ENCODE measurements around the gene MBNL2. TPM values are rescaled to one million over a fixed set of nuclear protein-coding genes. Genes with fewer than 3 reads are reported as not detected.
"Not testable (repeated sequence)": the region's sequence is repeated elsewhere in the genome, so short reads cannot be mapped to it uniquely, and the experiment has no call there.

MBNL2 gene
- total RNA-seq, 2 experiments from 2014 or later = 18.0 to 18.8 TPM

- Mint-ChIP-seq H3K27ac (no peak overlapping the region), H3K27me3 (no peaks in the 10 kb centered on the region)
These were observed 117.2 kb downstream of the MBNL2 start for GRCh38 chr13:97339019-97339987.

GRCh38 chr13:97339988-97340749 is 118.0 kb downstream of the MBNL2 start:
- ChIA-PET POLR2A (interaction anchor here (0.7 to 1.4 kb wide), 2 partner anchors 93 to 117 kb away, joined by 3 to 4 read pairs; partner anchors contain the start of gene RAP2A), CTCF (interaction anchor here (6.3 kb wide), 1 partner anchor 230 kb away, joined by 108 read pairs; no protein-coding TSS in a partner anchor)
- Mint-ChIP-seq H3K36me3 (ENCODE audit: low read depth) (no peaks in the 10 kb centered on the region), H3K4me3 (no peak overlapping the region), H3K9me3 (no peaks in the 10 kb centered on the region), H3K27me3 (no peaks in the 10 kb centered on the region), H3K27ac (no peak overlapping the region), H3K4me1 (peaks cover 10% of the 10 kb centered on the region)
- DNase-seq = no peak

More at GRCh38 chr13:97339019-97339987, 117.2 kb downstream of the MBNL2 start:
- no peaks in the 10 kb centered on the region for H3K9me3 Mint-ChIP-seq
- POLR2A ChIA-PET = no interaction called here
- no peak overlapping the region for H3K4me3 Mint-ChIP-seq
- CTCF ChIA-PET = no interaction called here
- no peaks in the 10 kb centered on the region for H3K36me3 Mint-ChIP-seq (ENCODE audit: low read depth)
- H3K4me1 Mint-ChIP-seq = peaks cover 10% of the 10 kb centered on the region
- no peak for DNase-seq

- peaks cover 10% of the 10 kb centered on the region for H3K4me1 Mint-ChIP-seq
- ChIA-PET CTCF (interaction anchor here (6.3 kb wide), 1 partner anchor 231 kb away, joined by 108 read pairs; no protein-coding TSS in a partner anchor), POLR2A (interaction anchor here (1.4 kb wide), 1 partner anchor 92 kb away, joined by 4 read pairs; the partner anchor contains the start of gene RAP2A)
- no peak overlapping the region for H3K27ac Mint-ChIP-seq
- H3K4me3 Mint-ChIP-seq = no peak overlapping the region
- DNase-seq = no peak
- H3K9me3 Mint-ChIP-seq = no peaks in the 10 kb centered on the region
- peaks cover 1% of the 10 kb centered on the region for H3K36me3 Mint-ChIP-seq (ENCODE audit: low read depth)
- no peaks in the 10 kb centered on the region for H3K27me3 Mint-ChIP-seq
These were observed 119.0 kb downstream of the MBNL2 start for GRCh38 chr13:97341135-97341534.

GRCh38 chr13:97342136-97342535 is 120.0 kb downstream of the MBNL2 start:
- Mint-ChIP-seq H3K9me3 (no peaks in the 10 kb centered on the region), H3K27ac (no peak overlapping the region), H3K27me3 (no peaks in the 10 kb centered on the region), H3K4me1 (peaks cover 10% of the 10 kb centered on the region), H3K36me3 (ENCODE audit: low read depth) (peaks cover 3% of the 10 kb centered on the region), H3K4me3 (no peak overlapping the region)
- ChIA-PET POLR2A (no interaction called here), CTCF (interaction anchor here (1.3 to 6.3 kb wide), 2 partner anchors 17 to 232 kb away, joined by 3 to 108 read pairs; no protein-coding TSS in a partner anchor)
- no peak for DNase-seq

- Mint-ChIP-seq H3K9me3 (no peaks in the 10 kb centered on the region), H3K27ac (no peak overlapping the region), H3K27me3 (no peaks in the 10 kb centered on the region), H3K36me3 (ENCODE audit: low read depth) (peaks cover 3% of the 10 kb centered on the region), H3K4me1 (peaks cover 10% of the 10 kb centered on the region), H3K4me3 (no peak overlapping the region)
- CTCF ChIA-PET = interaction anchor here (1.3 to 6.3 kb wide), 3 partner anchors 16 to 233 kb away, joined by 3 to 108 read pairs (median 4); no protein-coding TSS in a partner anchor
- POLR2A ChIA-PET = no interaction called here
- DNase-seq = no peak
These were observed 120.8 kb downstream of the MBNL2 start for GRCh38 chr13:97342936-97343335.

- peaks cover 10% of the 10 kb centered on the region for H3K4me1 Mint-ChIP-seq
- POLR2A ChIA-PET = interaction anchor here (0.9 to 1.4 kb wide), 2 partner anchors 119 to 168 kb away, joined by 3 read pairs; no protein-coding TSS in a partner anchor
- no peak overlapping the region for H3K4me3 Mint-ChIP-seq
- peaks cover 3% of the 10 kb centered on the region for H3K36me3 Mint-ChIP-seq (ENCODE audit: low read depth)
- CTCF ChIA-PET = interaction anchor here (0.5 to 6.3 kb wide), 8 partner anchors 14 to 235 kb away, joined by 3 to 108 read pairs (median 4); no protein-coding TSS in a partner anchor
- H3K27me3 Mint-ChIP-seq = no peaks in the 10 kb centered on the region
- no peaks in the 10 kb centered on the region for H3K9me3 Mint-ChIP-seq
- DNase-seq = peak; percentile 59
- H3K27ac Mint-ChIP-seq = no peak overlapping the region
These were observed 122.4 kb downstream of the MBNL2 start for GRCh38 chr13:97344265-97345175.

- Mint-ChIP-seq H3K4me1 (peaks cover 1% of the 10 kb centered on the region), H3K9me3 (no peaks in the 10 kb centered on the region), H3K36me3 (ENCODE audit: low read depth) (peaks cover 8% of the 10 kb centered on the region), H3K27ac (no peak overlapping the region), H3K4me3 (no peak overlapping the region), H3K27me3 (no peaks in the 10 kb centered on the region)
- DNase-seq = no peak
- CTCF ChIA-PET = interaction anchor here (1.1 to 6.3 kb wide), 3 partner anchors 11 to 236 kb away, joined by 4 to 108 read pairs (median 4); no protein-coding TSS in a partner anchor
- POLR2A ChIA-PET = no interaction called here
These were observed 124.0 kb downstream of the MBNL2 start for GRCh38 chr13:97346097-97346496.

GRCh38 chr13:97346561-97347254 is 124.6 kb downstream of the MBNL2 start:
- ChIA-PET CTCF (interaction anchor here (1.1 to 1.4 kb wide), 2 partner anchors 10 to 236 kb away, joined by 4 read pairs; no protein-coding TSS in a partner anchor), POLR2A (no interaction called here)
- no peaks in the 10 kb centered on the region for H3K4me1 Mint-ChIP-seq
- DNase-seq = no peak
- no peaks in the 10 kb centered on the region for H3K9me3 Mint-ChIP-seq
- H3K27ac Mint-ChIP-seq = no peak overlapping the region
- H3K36me3 Mint-ChIP-seq (ENCODE audit: low read depth) = peaks cover 9% of the 10 kb centered on the region
- H3K4me3 Mint-ChIP-seq = no peak overlapping the region
- H3K27me3 Mint-ChIP-seq = no peaks in the 10 kb centered on the region

- DNase-seq = no peak
- Mint-ChIP-seq H3K4me3 (no peak overlapping the region), H3K4me1 (no peaks in the 10 kb centered on the region), H3K27me3 (no peaks in the 10 kb centered on the region), H3K9me3 (no peaks in the 10 kb centered on the region), H3K36me3 (ENCODE audit: low read depth) (peaks cover 9% of the 10 kb centered on the region), H3K27ac (no peak overlapping the region)
- POLR2A ChIA-PET = no interaction called here
- CTCF ChIA-PET = interaction anchor here (1.1 to 2.3 kb wide), 3 partner anchors 10 to 237 kb away, joined by 4 to 12 read pairs (median 4); no protein-coding TSS in a partner anchor
These were observed 125.3 kb downstream of the MBNL2 start for GRCh38 chr13:97347255-97347932.

- no peaks in the 10 kb centered on the region for H3K4me1 Mint-ChIP-seq
- no peak overlapping the region for H3K27ac Mint-ChIP-seq
- CTCF ChIA-PET = interaction anchor here (1.4 to 2.3 kb wide), 2 partner anchors 9 to 239 kb away, joined by 4 to 12 read pairs; no protein-coding TSS in a partner anchor
- no peaks in the 10 kb centered on the region for H3K9me3 Mint-ChIP-seq
- no peak overlapping the region for H3K4me3 Mint-ChIP-seq
- POLR2A ChIA-PET = no interaction called here
- no peak for DNase-seq
- no peaks in the 10 kb centered on the region for H3K27me3 Mint-ChIP-seq
- peaks cover 9% of the 10 kb centered on the region for H3K36me3 Mint-ChIP-seq (ENCODE audit: low read depth)
These were observed 126.5 kb downstream of the MBNL2 start for GRCh38 chr13:97348569-97349100.

- H3K4me3 Mint-ChIP-seq; DNase-seq; H3K27ac Mint-ChIP-seq; POLR2A ChIA-PET; H3K36me3 Mint-ChIP-seq (ENCODE audit: low read depth); H3K9me3 Mint-ChIP-seq; H3K27me3 Mint-ChIP-seq; H3K4me1 Mint-ChIP-seq: not testable (repeated sequence)
- CTCF ChIA-PET = interaction anchor here (6.2 kb wide), 1 partner anchor 243 kb away, joined by 36 read pairs; no protein-coding TSS in a partner anchor
These were observed 129.9 kb downstream of the MBNL2 start for GRCh38 chr13:97352012-97352411.

Measured in activated CD4-positive, alpha-beta memory T cell treated with anti-CD3 and anti-CD28 coated beads, Interleukin-2, amount 10 ng/mL, durations not matched to agents 7 days and 5 days (primary cell).